Cardiac muscle cell (in vitro differentiated cells and primary cell): ENCODE measurements around the gene RAMP3. TPM values are rescaled to one million over a fixed set of nuclear protein-coding genes. Genes with fewer than 3 reads are reported as not detected.

Experiments used
- DNase-seq, 2 donors: peaks; one replicate each; pipeline versions ENCODE4 v3.0.0 to v3.0.0-alpha.2; 2010 to 2017; ENCODE audit warnings: low read depth in 1 of 2, low spot score in 1 of 2
- H3K27ac ChIP-seq: fragments of 200-600 bp; sonication (generic); 2 replicates; pipeline ENCODE4 v1.5.1; 2016
- H3K27me3 ChIP-seq: fragments of 200-600 bp; sonication (generic); 2 replicates; pipeline ENCODE4 v1.6.0; 2016; ENCODE audit warnings: control low read depth
- H3K36me3 ChIP-seq: fragments of 200-600 bp; sonication (generic); 2 replicates; pipeline ENCODE4 v1.5.1; 2016; ENCODE audit warnings: control low read depth
- H3K4me1 ChIP-seq: fragments of 200-600 bp; sonication (generic); 2 replicates; pipeline ENCODE4 v1.8.1; 2017; ENCODE audit warnings: low read depth, mild to moderate bottlenecking, mixed run types
- H3K4me3 ChIP-seq: fragments of 200-600 bp; sonication (generic); 2 replicates; pipeline ENCODE4 v1.5.1; 2016; ENCODE audit warnings: mild to moderate bottlenecking
- H3K9me3 ChIP-seq: fragments of 200-600 bp; sonication (generic); 2 replicates; pipeline ENCODE4 v1.5.1; 2017; ENCODE audit warnings: low read depth, mild to moderate bottlenecking, control low read depth
- polyA plus RNA-seq: library from polyadenylated mRNA; unstranded; fragments of >200 nt; fragmentation: Nextera tagmentation; extraction: Ambion mirVana; gene quantifications from 2 replicates; pipeline ENCODE4 v1.2.1, GENCODE V29; 2016
- total RNA-seq: library from RNA; depleted of rRNA; stranded (reverse); fragments of >200 nt; gene quantifications from 2 replicates; pipeline ENCODE4 v1.2.3, GENCODE V29; 2016
- TF ChIP-seq, protein P1 (sequence below): IDR thresholded peaks from 2 replicates; pipeline ENCODE4 v1.5.1; 2012; ENCODE audit warnings: low read depth, mild to moderate bottlenecking, low read length

RAMP3 gene
- total and polyA plus RNA-seq, 2 experiments from 2014 or later = not detected

DNA sequence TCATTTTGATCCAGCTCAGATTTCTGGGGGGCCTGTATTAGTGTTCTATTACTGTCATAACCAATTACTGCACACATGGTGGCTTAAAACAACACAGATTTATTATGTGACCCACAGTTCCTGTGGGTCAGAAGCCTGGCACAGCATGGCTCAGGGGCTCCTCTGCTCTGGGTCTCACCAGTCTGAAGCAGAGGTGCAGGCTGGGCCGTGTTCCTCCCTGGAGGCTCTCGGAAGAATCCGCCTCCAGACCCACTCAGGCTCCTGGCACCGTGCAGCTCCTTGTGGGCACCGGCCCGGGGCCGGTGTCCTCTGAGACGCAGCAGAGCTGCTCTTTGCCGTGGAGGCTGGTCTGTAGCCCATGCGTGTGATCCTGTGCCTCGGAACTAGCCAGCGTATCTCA is 61.5 kb downstream of the RAMP3 start:
- Histone ChIP-seq H3K36me3 (no peaks in the 10 kb centered on the region), H3K27ac (no peak overlapping the region), H3K27me3 (no peaks in the 10 kb centered on the region), H3K4me3 (no peak overlapping the region), H3K9me3 (no peaks in the 10 kb centered on the region), H3K4me1 (no peaks in the 10 kb centered on the region)
- no peak for DNase-seq
- TF ChIP-seq, protein P1, sequence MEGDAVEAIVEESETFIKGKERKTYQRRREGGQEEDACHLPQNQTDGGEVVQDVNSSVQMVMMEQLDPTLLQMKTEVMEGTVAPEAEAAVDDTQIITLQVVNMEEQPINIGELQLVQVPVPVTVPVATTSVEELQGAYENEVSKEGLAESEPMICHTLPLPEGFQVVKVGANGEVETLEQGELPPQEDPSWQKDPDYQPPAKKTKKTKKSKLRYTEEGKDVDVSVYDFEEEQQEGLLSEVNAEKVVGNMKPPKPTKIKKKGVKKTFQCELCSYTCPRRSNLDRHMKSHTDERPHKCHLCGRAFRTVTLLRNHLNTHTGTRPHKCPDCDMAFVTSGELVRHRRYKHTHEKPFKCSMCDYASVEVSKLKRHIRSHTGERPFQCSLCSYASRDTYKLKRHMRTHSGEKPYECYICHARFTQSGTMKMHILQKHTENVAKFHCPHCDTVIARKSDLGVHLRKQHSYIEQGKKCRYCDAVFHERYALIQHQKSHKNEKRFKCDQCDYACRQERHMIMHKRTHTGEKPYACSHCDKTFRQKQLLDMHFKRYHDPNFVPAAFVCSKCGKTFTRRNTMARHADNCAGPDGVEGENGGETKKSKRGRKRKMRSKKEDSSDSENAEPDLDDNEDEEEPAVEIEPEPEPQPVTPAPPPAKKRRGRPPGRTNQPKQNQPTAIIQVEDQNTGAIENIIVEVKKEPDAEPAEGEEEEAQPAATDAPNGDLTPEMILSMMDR = no peak

DNA sequence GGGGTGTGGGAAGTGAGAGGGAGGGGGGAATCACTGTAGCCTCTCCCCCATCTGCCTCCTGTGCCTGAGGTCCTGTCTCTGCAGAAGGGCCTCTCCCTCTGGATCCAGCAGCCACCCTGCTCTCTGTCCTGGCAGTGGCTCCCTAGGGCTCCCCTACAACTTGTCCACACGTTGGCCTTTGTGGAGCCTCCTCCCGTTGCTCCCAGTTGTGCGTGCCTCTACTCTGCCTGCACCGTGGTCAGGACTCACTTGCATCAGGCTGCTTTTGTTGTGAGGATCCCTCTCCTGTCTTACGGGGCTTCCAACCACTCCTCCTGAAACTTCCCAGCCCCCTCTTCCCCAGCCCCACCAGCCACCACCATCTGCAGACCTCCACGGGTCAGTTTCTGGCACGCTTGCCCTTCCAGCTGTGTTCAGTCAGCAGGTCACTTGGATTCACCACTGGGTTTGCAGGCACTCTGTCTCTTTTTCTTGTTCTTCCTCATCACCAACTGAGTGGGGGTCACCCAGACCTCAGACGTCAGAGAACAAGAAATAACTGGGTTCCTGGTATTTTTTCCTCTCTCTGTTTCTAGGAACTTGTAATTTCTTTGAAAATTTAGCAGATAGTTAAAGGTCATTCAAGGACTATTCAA is 62.3 kb downstream of the RAMP3 start:
- H3K27ac ChIP-seq = no peak overlapping the region
- no peaks in the 10 kb centered on the region for H3K4me1 ChIP-seq
- no peaks in the 10 kb centered on the region for H3K9me3 ChIP-seq
- no peaks in the 10 kb centered on the region for H3K27me3 ChIP-seq
- DNase-seq = no peak
- TF ChIP-seq, protein P1 = no peak
- H3K4me3 ChIP-seq = no peak overlapping the region
- H3K36me3 ChIP-seq = no peaks in the 10 kb centered on the region

DNA sequence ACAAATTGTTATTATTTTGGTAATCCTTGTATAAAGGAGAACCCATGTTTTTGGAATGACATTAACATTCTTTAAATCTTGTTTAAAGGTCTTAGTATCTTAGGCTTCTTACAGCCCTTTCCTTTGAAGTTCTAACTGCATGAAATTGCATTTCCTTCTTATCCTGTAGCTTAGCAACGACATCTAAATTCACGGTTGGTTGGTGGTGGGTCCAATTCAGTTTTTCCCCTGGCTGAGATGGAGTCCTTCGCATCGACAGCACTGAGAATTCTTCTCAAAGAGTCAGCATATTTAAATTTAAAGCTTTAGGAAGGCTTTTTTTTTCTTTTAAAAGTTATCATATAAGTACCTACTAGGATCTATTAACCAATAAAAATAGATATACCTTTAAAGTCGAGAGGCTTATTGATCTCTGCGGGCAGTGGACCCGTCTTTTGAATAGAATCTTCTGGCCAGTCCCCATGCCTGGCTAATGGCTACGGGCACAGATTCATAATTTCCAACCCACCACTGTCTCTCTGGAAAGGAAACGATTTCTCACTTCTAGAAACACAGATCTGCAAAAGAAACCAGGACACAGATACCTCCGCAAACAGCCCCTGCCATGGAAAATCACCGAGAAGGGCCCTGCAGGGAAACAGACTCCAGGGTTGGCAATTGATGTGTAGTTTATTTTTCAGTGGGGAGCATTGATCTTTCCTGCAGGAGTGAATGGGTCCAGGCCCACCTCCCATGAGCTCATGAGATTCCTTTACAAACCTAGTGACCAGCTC is 63.4 kb downstream of the RAMP3 start:
- no peaks in the 10 kb centered on the region for H3K4me1 ChIP-seq
- no peak for DNase-seq

DNA sequence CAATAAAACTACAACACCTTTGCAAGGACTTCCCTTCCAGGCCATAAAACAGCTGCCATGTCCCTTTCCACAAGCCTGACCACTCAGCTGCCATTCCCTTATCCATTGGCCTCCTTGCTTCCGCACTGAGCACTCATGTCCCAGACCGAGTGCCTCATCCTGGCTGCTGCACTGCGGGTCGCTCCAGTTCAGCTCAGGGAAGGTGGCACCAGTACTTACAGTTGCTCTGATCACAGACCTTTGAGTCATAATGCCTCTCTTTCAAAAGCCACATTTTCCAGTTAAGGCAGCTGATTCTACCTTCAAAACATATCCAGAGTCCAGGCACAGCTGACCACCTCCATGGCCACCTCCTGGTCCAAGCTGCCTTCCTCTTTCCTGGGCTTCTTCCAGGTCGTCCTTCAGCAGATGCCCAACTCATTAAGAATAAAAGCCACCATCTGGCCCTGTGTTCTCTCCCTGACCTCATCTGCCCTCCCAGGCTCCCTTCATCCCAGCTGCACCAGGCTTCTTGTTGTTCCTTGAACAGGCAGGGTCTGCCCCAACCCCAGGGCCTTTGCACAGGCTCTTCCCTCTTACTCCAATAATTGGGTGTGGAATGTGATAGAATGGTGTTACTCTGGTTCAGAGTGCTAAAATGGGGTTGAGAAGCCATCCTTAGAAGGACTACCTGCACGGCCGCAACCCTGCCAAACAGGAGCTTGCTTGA is 64.5 kb downstream of the RAMP3 start:
- Histone ChIP-seq H3K4me1 (no peaks in the 10 kb centered on the region), H3K27me3 (no peaks in the 10 kb centered on the region), H3K27ac (no peak overlapping the region), H3K4me3 (no peak overlapping the region), H3K9me3 (no peaks in the 10 kb centered on the region), H3K36me3 (no peaks in the 10 kb centered on the region)
- DNase-seq = no peak
- TF ChIP-seq, protein P1 = no peak

More for the DNA sequence above, 63.4 kb downstream of the RAMP3 start:
- Histone ChIP-seq H3K4me3 (no peak overlapping the region), H3K27ac (no peak overlapping the region), H3K9me3 (no peaks in the 10 kb centered on the region), H3K36me3 (no peaks in the 10 kb centered on the region), H3K27me3 (no peaks in the 10 kb centered on the region)
- TF ChIP-seq, protein P1 = no peak

DNA sequence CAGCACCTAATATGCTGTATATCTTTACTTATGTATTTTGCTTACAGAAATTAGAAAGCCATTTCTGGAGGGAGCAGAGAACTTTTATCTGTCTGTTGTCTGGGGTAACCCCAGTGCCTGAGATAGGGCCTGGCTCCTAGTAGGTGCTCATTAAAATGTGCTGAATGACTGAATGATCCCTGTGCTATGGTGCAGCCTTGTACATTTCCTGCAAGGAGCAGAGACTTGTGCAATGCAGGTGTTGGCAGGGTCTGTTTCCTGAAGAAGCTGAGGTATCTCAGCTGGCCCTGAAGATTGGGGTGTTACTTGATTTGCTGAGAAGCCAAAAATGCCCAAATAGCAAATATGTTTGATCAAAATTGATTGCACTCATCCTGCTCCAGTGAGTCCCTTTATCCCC is 65.5 kb downstream of the RAMP3 start:
- Histone ChIP-seq H3K27ac (no peak overlapping the region), H3K9me3 (no peaks in the 10 kb centered on the region), H3K4me1 (no peaks in the 10 kb centered on the region), H3K27me3 (no peaks in the 10 kb centered on the region), H3K4me3 (no peak overlapping the region), H3K36me3 (no peaks in the 10 kb centered on the region)
- TF ChIP-seq, protein P1 = no peak
- no peak for DNase-seq
